ENCODE measurements around the gene E2F1.

- TF ChIP-seq POLR2A (IDR thresholded peaks at IDR 0.05) (no peak), CTCF (IDR thresholded peaks at IDR 0.05) (no peak), EP300 (IDR thresholded peaks at IDR 0.05) (no peak)
Measured at GRCh38 chr20:33630507-33630906, 55.7 kb downstream of the E2F1 start.

Data from stomach (tissue), 4 donors.